ENCODE measurements around the gene CD164.

Gene CD164

GRCh38 chr6:109373331-109373730 lies 8.9 kb downstream of the CD164 start:
- peaks cover 90% of the 10 kb centered on the region for H3K79me2 ChIP-seq (ENCODE audit: low read length)
- no peak for TF ChIP-seq EZH2phosphoT487 (IDR thresholded peaks at IDR 0.05; ENCODE audit: low read length)
- H3K27ac ChIP-seq (ENCODE audit: low read length), result no peak overlapping the region
- H3K27me3 ChIP-seq (replicated peaks; ENCODE audit: insufficient read depth, low read length), result no peaks in the 10 kb centered on the region
- no peak overlapping the region for H3K9ac ChIP-seq (ENCODE audit: low read length)
- H2AFZ ChIP-seq (ENCODE audit: low read length), result no peak overlapping the region
- H3K4me2 ChIP-seq (ENCODE audit: low read depth, low read length), result no peak overlapping the region
- no peaks in the 10 kb centered on the region for H3F3A ChIP-seq (ENCODE audit: insufficient read depth, low read length)
- H3K36me3 ChIP-seq (replicated peaks; ENCODE audit: insufficient read depth, low read length), result peaks cover 54% of the 10 kb centered on the region
- no peaks in the 10 kb centered on the region for H3K9me2 ChIP-seq (replicated peaks; ENCODE audit: insufficient read depth, low read length)
- no peak for DNase-seq
- no peaks in the 10 kb centered on the region for H3K4me1 ChIP-seq (ENCODE audit: low read length)
- H4K20me1 ChIP-seq (ENCODE audit: insufficient read depth, low read length), result 0 out of 2 replicates have a peak, but pooled peaks cover 8% of the 10 kb centered on the region
- no peak overlapping the region for H3K4me3 ChIP-seq (ENCODE audit: low read length)
- no peaks in the 10 kb centered on the region for H3K9me3 ChIP-seq (replicated peaks; ENCODE audit: insufficient read depth, low read length)

- TF ChIP-seq EZH2 (optimal IDR thresholded peaks at IDR 0.05; ENCODE audit: low read depth, low read length) (no peak), EZH2phosphoT487 (IDR thresholded peaks at IDR 0.05; ENCODE audit: low read length) (no peak), CTCF (IDR thresholded peaks at IDR 0.05; ENCODE audit: low read length) (no peak)
- Histone ChIP-seq H3K4me3 (ENCODE audit: low read length) (no peak overlapping the region), H2AFZ (ENCODE audit: low read length) (no peak overlapping the region), H3K9me2 (replicated peaks; ENCODE audit: insufficient read depth, low read length) (no peaks in the 10 kb centered on the region), H3K4me1 (ENCODE audit: low read length) (no peaks in the 10 kb centered on the region), H3K79me2 (ENCODE audit: low read length) (peaks cover 84% of the 10 kb centered on the region), H3K27ac (ENCODE audit: low read length) (no peak overlapping the region), H4K20me1 (ENCODE audit: insufficient read depth, low read length) (0 out of 2 replicates have a peak, but pooled peaks cover 5% of the 10 kb centered on the region), H3K9ac (ENCODE audit: low read length) (no peak overlapping the region), H3K4me2 (ENCODE audit: low read depth, low read length) (no peak overlapping the region), H3K9me3 (replicated peaks; ENCODE audit: insufficient read depth, low read length) (no peaks in the 10 kb centered on the region), H3F3A (ENCODE audit: insufficient read depth, low read length) (no peaks in the 10 kb centered on the region), H3K36me3 (replicated peaks; ENCODE audit: insufficient read depth, low read length) (peaks cover 59% of the 10 kb centered on the region), H3K27me3 (replicated peaks; ENCODE audit: insufficient read depth, low read length) (no peaks in the 10 kb centered on the region)
- DNase-seq, result no peak
These were observed 10.1 kb downstream of the CD164 start for GRCh38 chr6:109372130-109372529.

GRCh38 chr6:109370792-109371191 lies 11.5 kb downstream of the CD164 start:
- Histone ChIP-seq H3K9me2 (replicated peaks; ENCODE audit: insufficient read depth, low read length) (no peaks in the 10 kb centered on the region), H3K9ac (ENCODE audit: low read length) (no peak overlapping the region), H3K27ac (ENCODE audit: low read length) (no peak overlapping the region), H3F3A (ENCODE audit: insufficient read depth, low read length) (no peaks in the 10 kb centered on the region), H3K4me2 (ENCODE audit: low read depth, low read length) (no peak overlapping the region), H3K9me3 (replicated peaks; ENCODE audit: insufficient read depth, low read length) (no peaks in the 10 kb centered on the region), H4K20me1 (ENCODE audit: insufficient read depth, low read length) (no peaks in the 10 kb centered on the region), H3K27me3 (replicated peaks; ENCODE audit: insufficient read depth, low read length) (no peaks in the 10 kb centered on the region), H2AFZ (ENCODE audit: low read length) (no peak overlapping the region), H3K4me3 (ENCODE audit: low read length) (no peak overlapping the region), H3K4me1 (ENCODE audit: low read length) (no peaks in the 10 kb centered on the region), H3K79me2 (ENCODE audit: low read length) (peaks cover 74% of the 10 kb centered on the region), H3K36me3 (replicated peaks; ENCODE audit: insufficient read depth, low read length) (peaks cover 53% of the 10 kb centered on the region)
- no peak for DNase-seq
- TF ChIP-seq CTCF (IDR thresholded peaks at IDR 0.05; ENCODE audit: low read length), result no peak
- TF ChIP-seq EZH2 (optimal IDR thresholded peaks at IDR 0.05; ENCODE audit: low read depth, low read length), result no peak
- no peak for TF ChIP-seq EZH2phosphoT487 (IDR thresholded peaks at IDR 0.05; ENCODE audit: low read length)

GRCh38 chr6:109370336-109370735 lies 11.9 kb downstream of the CD164 start:
- H3K9me2 ChIP-seq (replicated peaks; ENCODE audit: insufficient read depth, low read length), result no peaks in the 10 kb centered on the region
- no peaks in the 10 kb centered on the region for H3F3A ChIP-seq (ENCODE audit: insufficient read depth, low read length)
- peaks cover 69% of the 10 kb centered on the region for H3K79me2 ChIP-seq (ENCODE audit: low read length)
- H3K27me3 ChIP-seq (replicated peaks; ENCODE audit: insufficient read depth, low read length), result no peaks in the 10 kb centered on the region
- DNase-seq, result no peak
- no peak overlapping the region for H3K9ac ChIP-seq (ENCODE audit: low read length)
- no peak overlapping the region for H3K27ac ChIP-seq (ENCODE audit: low read length)
- no peaks in the 10 kb centered on the region for H3K9me3 ChIP-seq (replicated peaks; ENCODE audit: insufficient read depth, low read length)
- no peak overlapping the region for H3K4me3 ChIP-seq (ENCODE audit: low read length)
- no peaks in the 10 kb centered on the region for H3K4me1 ChIP-seq (ENCODE audit: low read length)
- TF ChIP-seq CTCF (IDR thresholded peaks at IDR 0.05; ENCODE audit: low read length) (no peak), EZH2 (optimal IDR thresholded peaks at IDR 0.05; ENCODE audit: low read depth, low read length) (no peak), EZH2phosphoT487 (IDR thresholded peaks at IDR 0.05; ENCODE audit: low read length) (no peak)
- H3K4me2 ChIP-seq (ENCODE audit: low read depth, low read length), result no peak overlapping the region
- H3K36me3 ChIP-seq (replicated peaks; ENCODE audit: insufficient read depth, low read length), result peaks cover 54% of the 10 kb centered on the region
- H2AFZ ChIP-seq (ENCODE audit: low read length), result no peak overlapping the region
- H4K20me1 ChIP-seq (ENCODE audit: insufficient read depth, low read length), result no peaks in the 10 kb centered on the region
